HepG2 (cell line): ENCODE data around the gene RPS8. TPM values are rescaled to one million over a fixed set of nuclear protein-coding genes. Genes with fewer than 3 reads are reported as not detected.

ENCODE experiments used
- CBFB ChIP-seq: sonication (generic); formaldehyde crosslinking; IDR thresholded peaks from 2 replicates; pipeline ENCODE4 v1.4.0; 2020; ENCODE audit warnings: missing genetic modification reagents
- CCAR2 ChIP-seq: fragments of 200-400 bp; formaldehyde crosslinking; optimal IDR thresholded peaks from 2 replicates; pipeline ENCODE3; 2018; ENCODE audit warnings: low read depth, mild to moderate bottlenecking, low read length, moderate library complexity
- CHD2 ChIP-seq: IDR thresholded peaks from 2 replicates; pipeline ENCODE4 v1.6.1; 2011; ENCODE audit warnings: low read depth, low read length, improper control_type of control experiment
- CREB1 ChIP-seq, 2 experiments: fragments of 450-650 bp in 1 of 2; IDR thresholded peaks; 2 replicates each; pipeline ENCODE4 v1.6.1; 2016 to 2017; ENCODE audit warnings: control low read depth in 1 of 2, mild to moderate bottlenecking in 1 of 2, missing compliant biosample characterization in 1 of 2, missing genetic modification characterization in 1 of 2
- FOXP1 ChIP-seq, 2 experiments: fragments of 450-650 bp in 1 of 2; IDR thresholded peaks; 2 replicates each; pipeline ENCODE4 v1.6.1; 2017 to 2018; ENCODE audit warnings: antibody characterized with exemption in 1 of 2
- MBD4 ChIP-seq: IDR thresholded peaks from 2 replicates; pipeline ENCODE4 v1.6.1; 2012; ENCODE audit warnings: low read length, inconsistent platforms, borderline replicate concordance
- MYNN ChIP-seq: sonication (generic); formaldehyde crosslinking; IDR thresholded peaks from 2 replicates; pipeline ENCODE4 v1.4.0; 2020; ENCODE audit warnings: mild to moderate bottlenecking, low read depth, missing genetic modification reagents
- NFE2L2 ChIP-seq: fragments of 150-350 bp; IDR thresholded peaks from 2 replicates; pipeline ENCODE4 v1.6.1; 2014; ENCODE audit warnings: low read length
- SPEN ChIP-seq: sonication (generic); formaldehyde crosslinking; IDR thresholded peaks from 2 replicates; pipeline ENCODE4 v1.5.1; 2020; ENCODE audit warnings: low read depth, mild to moderate bottlenecking, missing genetic modification reagents
- TMF1 ChIP-seq: sonication (generic); formaldehyde crosslinking; IDR thresholded peaks from 2 replicates; pipeline ENCODE4 v1.8.1; 2022; ENCODE audit warnings: low read depth, missing genetic modification reagents
- ZFAT ChIP-seq: sonication (generic); formaldehyde crosslinking; conservative IDR thresholded peaks from 2 replicates; pipeline ENCODE4 v1.8.1; 2023; ENCODE audit warnings: missing genetic modification reagents, inconsistent platforms
- ZNF17 ChIP-seq: sonication (generic); formaldehyde crosslinking; IDR thresholded peaks from 2 replicates; pipeline ENCODE4 v1.5.0; 2020; ENCODE audit warnings: mild to moderate bottlenecking, missing genetic modification reagents
- ZNF441 ChIP-seq: sonication (generic); formaldehyde crosslinking; IDR thresholded peaks from 2 replicates; pipeline ENCODE4 v1.7.0; 2021; ENCODE audit warnings: missing genetic modification reagents, borderline replicate concordance
- ZNF749 ChIP-seq: sonication (generic); formaldehyde crosslinking; IDR thresholded peaks from 2 replicates; pipeline ENCODE4 v1.8.0; 2022; ENCODE audit warnings: mild to moderate bottlenecking, missing genetic modification reagents, moderate library complexity, borderline replicate concordance
- ZSCAN29 ChIP-seq: sonication (generic); formaldehyde crosslinking; conservative IDR thresholded peaks from 2 replicates; pipeline ENCODE4 v1.4.0; 2020; ENCODE audit warnings: mild to moderate bottlenecking, missing genetic modification reagents
- polyA plus RNA-seq, 8 experiments: library from polyadenylated mRNA; depleted of rRNA in 3 of 8; stranded (reverse) in 7 of 8; unstranded in 1 of 8; fragments of >200 nt; fragmentation: Illumina TruSeq in 4 of 8; extraction: Trizol in 4 of 8; gene quantifications; 2 replicates each; pipeline versions ENCODE4 v1.2.1 to v1.2.3, GENCODE V29; 2011 to 2016; ENCODE audit warnings: low read depth in 4 of 8, missing spikeins in 1 of 8, mixed read lengths in 1 of 8; ENCODE audit not compliant: insufficient read depth in 1 of 8
- total RNA-seq, 5 experiments: library from RNA; depleted of rRNA; stranded (reverse); fragments of >200 nt; fragmentation: Illumina TruSeq; extraction: Trizol; gene quantifications; 2 replicates each; pipeline ENCODE4 v1.2.3, GENCODE V29; 2016; ENCODE audit warnings: low read depth in 1 of 5
- TF ChIP-seq, protein P1 (sequence below): sonication (generic); formaldehyde crosslinking; IDR thresholded peaks from 2 replicates; pipeline ENCODE4 v1.5.0; 2020; ENCODE audit warnings: mild to moderate bottlenecking, missing genetic modification reagents, borderline replicate concordance
- TF ChIP-seq, protein P2 (sequence below): sonication (generic); formaldehyde crosslinking; IDR thresholded peaks from 2 replicates; pipeline ENCODE4 v1.4.0; 2020; ENCODE audit warnings: missing genetic modification reagents, borderline replicate concordance
- TF ChIP-seq, protein P3 (sequence below): sonication (generic); formaldehyde crosslinking; IDR thresholded peaks from 2 replicates; pipeline ENCODE4 v1.4.0; 2020; ENCODE audit warnings: missing genetic modification reagents

RPS8 gene
- total and polyA plus RNA-seq, 2 of the 13 experiments (the other 11 are each of a cell fraction or from before 2014, with no cell fraction given): 2,628 to 2,822 TPM

DNA sequence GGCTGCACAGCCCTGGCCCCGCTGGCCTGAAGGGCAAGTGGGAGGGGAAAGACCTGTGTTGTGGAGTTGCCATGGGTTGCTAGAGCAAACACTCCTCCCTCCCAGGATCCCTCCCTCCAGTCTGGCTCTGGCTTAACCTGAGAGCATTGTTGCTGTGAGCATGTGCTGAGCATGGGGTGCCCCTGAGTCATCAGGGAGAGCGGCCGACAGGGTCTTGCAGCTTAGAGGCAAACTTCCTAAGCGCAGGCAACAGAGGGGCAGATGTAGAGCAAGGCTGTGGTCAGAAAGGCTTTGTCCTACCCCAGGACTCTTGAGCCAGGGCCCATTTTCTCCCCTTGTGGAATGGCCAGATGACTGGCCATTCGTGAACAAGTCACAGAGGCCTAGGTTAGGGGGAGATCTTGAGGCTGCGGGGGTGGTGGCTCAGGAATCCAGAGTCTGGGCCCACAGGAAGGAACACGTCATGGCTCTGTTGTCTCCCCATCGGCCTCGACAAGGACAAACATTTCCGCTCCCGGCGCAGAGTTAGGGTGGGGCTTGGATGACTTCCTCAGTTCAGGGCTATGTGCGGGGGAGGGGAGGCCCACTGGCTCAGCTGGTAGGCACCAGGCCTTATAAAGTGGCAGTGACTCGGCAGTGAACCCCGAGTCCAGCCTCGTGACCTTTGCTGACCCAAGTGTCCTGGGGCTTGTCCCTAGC is 32.2 kb downstream of the RPS8 start (continued):
- TF ChIP-seq, protein P1, sequence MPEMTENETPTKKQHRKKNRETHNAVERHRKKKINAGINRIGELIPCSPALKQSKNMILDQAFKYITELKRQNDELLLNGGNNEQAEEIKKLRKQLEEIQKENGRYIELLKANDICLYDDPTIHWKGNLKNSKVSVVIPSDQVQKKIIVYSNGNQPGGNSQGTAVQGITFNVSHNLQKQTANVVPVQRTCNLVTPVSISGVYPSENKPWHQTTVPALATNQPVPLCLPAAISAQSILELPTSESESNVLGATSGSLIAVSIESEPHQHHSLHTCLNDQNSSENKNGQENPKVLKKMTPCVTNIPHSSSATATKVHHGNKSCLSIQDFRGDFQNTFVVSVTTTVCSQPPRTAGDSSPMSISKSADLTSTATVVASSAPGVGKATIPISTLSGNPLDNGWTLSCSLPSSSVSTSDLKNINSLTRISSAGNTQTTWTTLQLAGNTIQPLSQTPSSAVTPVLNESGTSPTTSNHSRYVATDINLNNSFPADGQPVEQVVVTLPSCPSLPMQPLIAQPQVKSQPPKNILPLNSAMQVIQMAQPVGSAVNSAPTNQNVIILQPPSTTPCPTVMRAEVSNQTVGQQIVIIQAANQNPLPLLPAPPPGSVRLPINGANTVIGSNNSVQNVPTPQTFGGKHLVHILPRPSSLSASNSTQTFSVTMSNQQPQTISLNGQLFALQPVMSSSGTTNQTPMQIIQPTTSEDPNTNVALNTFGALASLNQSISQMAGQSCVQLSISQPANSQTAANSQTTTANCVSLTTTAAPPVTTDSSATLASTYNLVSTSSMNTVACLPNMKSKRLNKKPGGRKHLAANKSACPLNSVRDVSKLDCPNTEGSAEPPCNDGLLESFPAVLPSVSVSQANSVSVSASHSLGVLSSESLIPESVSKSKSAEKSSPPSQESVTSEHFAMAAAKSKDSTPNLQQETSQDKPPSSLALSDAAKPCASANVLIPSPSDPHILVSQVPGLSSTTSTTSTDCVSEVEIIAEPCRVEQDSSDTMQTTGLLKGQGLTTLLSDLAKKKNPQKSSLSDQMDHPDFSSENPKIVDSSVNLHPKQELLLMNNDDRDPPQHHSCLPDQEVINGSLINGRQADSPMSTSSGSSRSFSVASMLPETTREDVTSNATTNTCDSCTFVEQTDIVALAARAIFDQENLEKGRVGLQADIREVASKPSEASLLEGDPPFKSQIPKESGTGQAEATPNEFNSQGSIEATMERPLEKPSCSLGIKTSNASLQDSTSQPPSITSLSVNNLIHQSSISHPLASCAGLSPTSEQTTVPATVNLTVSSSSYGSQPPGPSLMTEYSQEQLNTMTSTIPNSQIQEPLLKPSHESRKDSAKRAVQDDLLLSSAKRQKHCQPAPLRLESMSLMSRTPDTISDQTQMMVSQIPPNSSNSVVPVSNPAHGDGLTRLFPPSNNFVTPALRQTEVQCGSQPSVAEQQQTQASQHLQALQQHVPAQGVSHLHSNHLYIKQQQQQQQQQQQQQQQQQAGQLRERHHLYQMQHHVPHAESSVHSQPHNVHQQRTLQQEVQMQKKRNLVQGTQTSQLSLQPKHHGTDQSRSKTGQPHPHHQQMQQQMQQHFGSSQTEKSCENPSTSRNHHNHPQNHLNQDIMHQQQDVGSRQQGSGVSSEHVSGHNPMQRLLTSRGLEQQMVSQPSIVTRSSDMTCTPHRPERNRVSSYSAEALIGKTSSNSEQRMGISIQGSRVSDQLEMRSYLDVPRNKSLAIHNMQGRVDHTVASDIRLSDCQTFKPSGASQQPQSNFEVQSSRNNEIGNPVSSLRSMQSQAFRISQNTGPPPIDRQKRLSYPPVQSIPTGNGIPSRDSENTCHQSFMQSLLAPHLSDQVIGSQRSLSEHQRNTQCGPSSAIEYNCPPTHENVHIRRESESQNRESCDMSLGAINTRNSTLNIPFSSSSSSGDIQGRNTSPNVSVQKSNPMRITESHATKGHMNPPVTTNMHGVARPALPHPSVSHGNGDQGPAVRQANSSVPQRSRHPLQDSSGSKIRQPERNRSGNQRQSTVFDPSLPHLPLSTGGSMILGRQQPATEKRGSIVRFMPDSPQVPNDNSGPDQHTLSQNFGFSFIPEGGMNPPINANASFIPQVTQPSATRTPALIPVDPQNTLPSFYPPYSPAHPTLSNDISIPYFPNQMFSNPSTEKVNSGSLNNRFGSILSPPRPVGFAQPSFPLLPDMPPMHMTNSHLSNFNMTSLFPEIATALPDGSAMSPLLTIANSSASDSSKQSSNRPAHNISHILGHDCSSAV: peak; percentile 8; the same call in 1 of the 2 replicates
- TF ChIP-seq SPEN (CRISPR knock-in tag) (peak; percentile 48; the same call in 1 of the 2 replicates), MYNN (no peak), MBD4 (no peak), TMF1 (CRISPR knock-in tag) (peak; percentile 80; the same call in 1 of the 2 replicates), CHD2 (0 out of 2 replicates have a peak, but pooled peaks have one; percentile 12), ZSCAN29 (CRISPR knock-in tag) (peak; percentile 59; the same call in 1 of the 2 replicates), ZNF441 (peak; percentile 88; the same call in 1 of the 2 replicates), ZNF17 (CRISPR knock-in tag) (0 out of 2 replicates have a peak, but pooled peaks have one; percentile 4), FOXP1 (IDR thresholded peaks at IDR 0.05) (peak; percentile 8; the same call in 1 of the 2 replicates), FOXP1 (CRISPR knock-in tag; IDR thresholded peaks at IDR 0.05) (peak; percentile 55), ZNF749 (CRISPR knock-in tag) (no peak; the same call in 1 of the 2 replicates), CCAR2 (no peak), CREB1 (IDR thresholded peaks at IDR 0.05) (peak; percentile 68), CREB1 (CRISPR knock-in tag; IDR thresholded peaks at IDR 0.05) (no peak), ZFAT (CRISPR knock-in tag) (no peak), NFE2L2 (0 out of 2 replicates have a peak, but pooled peaks have one; percentile 15), CBFB (CRISPR knock-in tag) (no peak)
- TF ChIP-seq, protein P2, sequence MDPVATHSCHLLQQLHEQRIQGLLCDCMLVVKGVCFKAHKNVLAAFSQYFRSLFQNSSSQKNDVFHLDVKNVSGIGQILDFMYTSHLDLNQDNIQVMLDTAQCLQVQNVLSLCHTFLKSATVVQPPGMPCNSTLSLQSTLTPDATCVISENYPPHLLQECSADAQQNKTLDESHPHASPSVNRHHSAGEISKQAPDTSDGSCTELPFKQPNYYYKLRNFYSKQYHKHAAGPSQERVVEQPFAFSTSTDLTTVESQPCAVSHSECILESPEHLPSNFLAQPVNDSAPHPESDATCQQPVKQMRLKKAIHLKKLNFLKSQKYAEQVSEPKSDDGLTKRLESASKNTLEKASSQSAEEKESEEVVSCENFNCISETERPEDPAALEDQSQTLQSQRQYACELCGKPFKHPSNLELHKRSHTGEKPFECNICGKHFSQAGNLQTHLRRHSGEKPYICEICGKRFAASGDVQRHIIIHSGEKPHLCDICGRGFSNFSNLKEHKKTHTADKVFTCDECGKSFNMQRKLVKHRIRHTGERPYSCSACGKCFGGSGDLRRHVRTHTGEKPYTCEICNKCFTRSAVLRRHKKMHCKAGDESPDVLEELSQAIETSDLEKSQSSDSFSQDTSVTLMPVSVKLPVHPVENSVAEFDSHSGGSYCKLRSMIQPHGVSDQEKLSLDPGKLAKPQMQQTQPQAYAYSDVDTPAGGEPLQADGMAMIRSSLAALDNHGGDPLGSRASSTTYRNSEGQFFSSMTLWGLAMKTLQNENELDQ (CRISPR knock-in tag): peak; percentile 52; the same call in 1 of the 2 replicates
- TF ChIP-seq, protein P3, sequence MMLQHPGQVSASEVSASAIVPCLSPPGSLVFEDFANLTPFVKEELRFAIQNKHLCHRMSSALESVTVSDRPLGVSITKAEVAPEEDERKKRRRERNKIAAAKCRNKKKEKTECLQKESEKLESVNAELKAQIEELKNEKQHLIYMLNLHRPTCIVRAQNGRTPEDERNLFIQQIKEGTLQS (CRISPR knock-in tag): peak; percentile 55
